Stomach (tissue), 9 donors: ENCODE data around the gene EPB41L3. TPM values are rescaled to one million over a fixed set of nuclear protein-coding genes. Genes with fewer than 3 reads are reported as not detected.

Experiments used
- DNase-seq, 2 donors: peaks; one replicate each; pipeline versions ENCODE4 v3.0.0 to v3.0.0-alpha.2; 2013 to 2019
- H3K27ac ChIP-seq, 5 donors: fragments of 200-600 bp in 4 of 5; sonication (generic) in 4 of 5; one replicate each; pipeline ENCODE4 v1.5.1; 2013 to 2019; ENCODE audit warnings: mild to moderate bottlenecking in 1 of 5, moderate library complexity in 1 of 5
- H3K27me3 ChIP-seq, 3 donors: fragments of 200-600 bp; sonication (generic); one replicate each; pipeline ENCODE4 v1.5.1; 2017 to 2019; ENCODE audit warnings: mixed run types in 1 of 3
- H3K36me3 ChIP-seq, 4 donors: fragments of 200-600 bp; sonication (generic); 1 replicate in 3 of 4; 2 replicates in 1 of 4; pipeline ENCODE4 v1.5.1; 2016 to 2019
- H3K4me1 ChIP-seq, 4 donors: fragments of 200-600 bp; sonication (generic); one replicate each; pipeline ENCODE4 v1.5.1; 2016 to 2019
- H3K4me3 ChIP-seq, 4 donors: fragments of 200-600 bp; sonication (generic) in 3 of 4; one replicate each; pipeline ENCODE4 v1.5.1; 2016 to 2019; ENCODE audit warnings: mild to moderate bottlenecking in 1 of 4
- H3K9me3 ChIP-seq, 4 donors: fragments of 200-600 bp; sonication (generic); one replicate each; pipeline ENCODE4 v1.5.1; 2016 to 2019
- CTCF ChIP-seq, 7 experiments: fragments of 450-650 bp in 4 of 7; fragments of 200-600 bp in 3 of 7; sonication (generic) in 3 of 7; IDR thresholded peaks; one replicate each; pipeline ENCODE4 v1.5.1; 2016 to 2019; ENCODE audit warnings: antibody characterized with exemption in 7 of 7, control low read depth in 2 of 7, mild to moderate bottlenecking in 1 of 7
- EP300 ChIP-seq: sonication (generic); formaldehyde crosslinking; IDR thresholded peaks from one replicate; pipeline ENCODE4 v1.6.1; 2017; ENCODE audit warnings: antibody characterized with exemption
- POLR2A ChIP-seq, 4 donors: fragments of 450-650 bp; IDR thresholded peaks; one replicate each; pipeline ENCODE4 v1.6.1; 2016; ENCODE audit warnings: antibody characterized with exemption in 4 of 4, control low read depth in 2 of 4, mild to moderate bottlenecking in 1 of 4, moderate library complexity in 1 of 4
- POLR2AphosphoS5 ChIP-seq, 3 donors: sonication (generic); formaldehyde crosslinking; IDR thresholded peaks; one replicate each; pipeline ENCODE4 v1.6.1; 2016; ENCODE audit warnings: antibody characterized with exemption in 3 of 3
- WGBS, 5 donors: extraction: QIAGEN DNeasy Blood & Tissue Kit in 3 of 5; methylation state at CpG; one replicate each; pipeline versions ENCODE4 v1.1.5 to v1.1.7; 2013 to 2018; 5-methylcytosine and 5-hydroxymethylcytosine counted together
- intact Hi-C: fragments of 100-400 bp; cut with DNase I; formaldehyde crosslinking; loops from one replicate; pipeline ENCODE4 v1.15.1; 2023; ENCODE audit warnings: low total_unique reads
- polyA plus RNA-seq, 3 donors: library from polyadenylated mRNA; stranded (reverse); fragments of 200-250 nt; gene quantifications; one replicate each; pipeline ENCODE4 v1.2.3, GENCODE V29; 2013
- total RNA-seq, 5 donors: library from RNA; depleted of rRNA; stranded (reverse); fragments of >200 nt; gene quantifications; one replicate each; pipeline versions ENCODE4 v1.1.0 to v1.2.3, GENCODE V29; 2014 to 2016
- donor health status: healthy with polysubstance abuse.
- donor health status: Bipolar disorder and iron deficiency.
- donor health status: healthy.

Gene EPB41L3
- total and polyA plus RNA-seq, 8 donors, result 3.5 to 120 (median 11.9) TPM

- no peaks in the 10 kb centered on the region for H3K9me3 ChIP-seq
- H3K27ac ChIP-seq, result no peak overlapping the region
- TF ChIP-seq POLR2AphosphoS5 (IDR thresholded peaks at IDR 0.05) (no peak), EP300 (no peak), POLR2A (IDR thresholded peaks at IDR 0.05) (no peak), CTCF (IDR thresholded peaks at IDR 0.05) (no peak)
- peaks cover 0 to 9% (median 4%) of the 10 kb centered on the region in 4 donors for H3K4me1 ChIP-seq
- H3K36me3 ChIP-seq, result no peaks in the 10 kb centered on the region
- WGBS, 5 donors, result 79 to 92% (median 85%) methylated on average over 2 of the region's 2 CpGs
- DNase-seq, result no peak
- H3K4me3 ChIP-seq, result no peak overlapping the region
- H3K27me3 ChIP-seq, result peaks cover 0 to 15% (median 9%) of the 10 kb centered on the region in 3 donors
- intact Hi-C loops, result no loop called here
Observed at GRCh38 chr18:5537860-5538259, 5.9 kb downstream of the EPB41L3 start.

- no peak for TF ChIP-seq POLR2A (IDR thresholded peaks at IDR 0.05)
- no peak for TF ChIP-seq EP300
- no peak for TF ChIP-seq CTCF (IDR thresholded peaks at IDR 0.05)
- TF ChIP-seq POLR2AphosphoS5 (IDR thresholded peaks at IDR 0.05), result no peak
- Histone ChIP-seq H3K27me3 (no peaks in the 10 kb centered on the region), H3K9me3 (no peaks in the 10 kb centered on the region), H3K4me1 (no peaks in the 10 kb centered on the region), H3K27ac (no peak overlapping the region), H3K36me3 (no peaks in the 10 kb centered on the region), H3K4me3 (no peak overlapping the region)
- 82 to 88% (median 85%) methylated on average over 5 of the region's 5 CpGs for WGBS, 5 donors
- intact Hi-C loops, result no loop called here
- no peak for DNase-seq
Observed at GRCh38 chr18:5534845-5535244, 9.0 kb downstream of the EPB41L3 start.

- no peaks in the 10 kb centered on the region for H3K4me1 ChIP-seq
- no peak for DNase-seq
- no peaks in the 10 kb centered on the region for H3K36me3 ChIP-seq
- intact Hi-C loops, result no loop called here
- H3K4me3 ChIP-seq, result no peak overlapping the region
- 45 to 72% (median 61%) methylated on average over 3 of the region's 3 CpGs for WGBS, 5 donors
- no peak for TF ChIP-seq POLR2AphosphoS5 (IDR thresholded peaks at IDR 0.05)
- TF ChIP-seq CTCF (IDR thresholded peaks at IDR 0.05), result no peak
- TF ChIP-seq POLR2A (IDR thresholded peaks at IDR 0.05), result no peak
- TF ChIP-seq EP300, result no peak
- no peaks in the 10 kb centered on the region for H3K27me3 ChIP-seq
- no peak overlapping the region for H3K27ac ChIP-seq
- H3K9me3 ChIP-seq, result no peaks in the 10 kb centered on the region
Observed at GRCh38 chr18:5532066-5532465, 11.7 kb downstream of the EPB41L3 start.

GRCh38 chr18:5530629-5531178 is 13.1 kb downstream of the EPB41L3 start:
- intact Hi-C loops, result no loop called here
- no peaks in the 10 kb centered on the region for H3K27me3 ChIP-seq
- no peak overlapping the region for H3K27ac ChIP-seq
- H3K36me3 ChIP-seq, result no peaks in the 10 kb centered on the region
- no peak for DNase-seq
- no peaks in the 10 kb centered on the region for H3K9me3 ChIP-seq
- no peaks in the 10 kb centered on the region for H3K4me1 ChIP-seq
- no peak overlapping the region for H3K4me3 ChIP-seq
- 59 to 74% (median 67%) methylated on average over 8 of the region's 8 CpGs for WGBS, 5 donors
- TF ChIP-seq POLR2AphosphoS5 (IDR thresholded peaks at IDR 0.05) (no peak), POLR2A (IDR thresholded peaks at IDR 0.05) (no peak), CTCF (IDR thresholded peaks at IDR 0.05) (no peak), EP300 (no peak)
